ENCODE results near the gene ITLN1.

The ITLN1 gene

DNA sequence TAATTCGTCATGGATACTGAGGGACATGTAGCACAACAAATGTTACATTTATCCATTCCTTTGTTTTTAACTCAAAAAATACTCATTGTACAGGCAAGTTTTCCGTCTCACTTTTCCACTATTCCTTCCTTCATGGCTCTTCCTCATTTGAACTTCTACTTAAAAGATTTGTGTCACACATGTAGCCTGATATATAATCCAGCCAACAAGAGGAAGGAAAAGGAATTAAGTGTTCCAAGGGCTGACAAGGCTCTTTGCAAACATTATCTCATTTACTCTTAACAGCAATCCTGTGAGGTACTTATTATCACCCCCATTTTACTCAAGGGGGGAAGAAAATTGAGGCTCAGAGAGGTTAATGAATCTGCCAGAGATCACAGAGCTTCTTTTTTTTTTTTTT, 45.2 kb downstream of the ITLN1 start:
- Histone ChIP-seq H3K4me3 (no peak overlapping the region), H3K9ac (ENCODE audit: insufficient read length) (no peak overlapping the region), H3K36me3 (ENCODE audit: insufficient read depth, low read length) (no peaks in the 10 kb centered on the region), H3K9me3 (ENCODE audit: low read depth, low read length) (no peaks in the 10 kb centered on the region), H3K27ac (no peak overlapping the region)
- no peak for DNase-seq (ENCODE audit: low read depth, low spot score)
- TF ChIP-seq EZH2 (IDR thresholded peaks at IDR 0.05) (no peak), FOXP2 (optimal IDR thresholded peaks at IDR 0.05; ENCODE audit: control extremely low read depth, extremely low read length, insufficient read depth) (no peak), POLR2AphosphoS5 (IDR thresholded peaks at IDR 0.05; ENCODE audit: borderline replicate concordance, low read depth, low read length) (no peak)

DNA sequence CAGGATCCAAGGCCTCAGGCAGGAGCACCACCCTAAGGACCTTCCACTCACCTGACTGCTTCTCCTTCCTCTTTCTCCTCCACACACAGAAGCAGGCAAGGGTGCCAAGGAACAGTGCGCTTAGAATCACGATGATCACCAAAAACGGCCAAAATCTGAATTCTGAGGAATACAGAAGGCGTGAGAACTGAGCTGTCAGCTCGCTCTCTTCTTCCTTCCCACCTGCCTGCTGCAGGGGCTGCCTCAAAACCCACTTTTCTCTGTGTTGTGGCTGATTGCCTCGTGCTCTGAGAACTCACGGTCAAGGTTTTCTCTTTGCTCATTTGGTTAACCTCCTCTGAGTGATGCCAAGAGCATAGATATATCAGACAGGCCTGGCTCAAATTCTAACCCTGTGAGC, 46.1 kb downstream of the ITLN1 start:
- H3K27ac ChIP-seq: no peak overlapping the region
- DNase-seq (ENCODE audit: low read depth, low spot score): no peak
- H3K4me3 ChIP-seq: no peak overlapping the region
- no peak overlapping the region for H3K9ac ChIP-seq (ENCODE audit: insufficient read length)
- TF ChIP-seq EZH2 (IDR thresholded peaks at IDR 0.05): no peak
- TF ChIP-seq FOXP2 (optimal IDR thresholded peaks at IDR 0.05; ENCODE audit: control extremely low read depth, extremely low read length, insufficient read depth): no peak
- no peak for TF ChIP-seq POLR2AphosphoS5 (IDR thresholded peaks at IDR 0.05; ENCODE audit: borderline replicate concordance, low read depth, low read length)
- no peaks in the 10 kb centered on the region for H3K36me3 ChIP-seq (ENCODE audit: insufficient read depth, low read length)
- no peaks in the 10 kb centered on the region for H3K9me3 ChIP-seq (ENCODE audit: low read depth, low read length)

DNA sequence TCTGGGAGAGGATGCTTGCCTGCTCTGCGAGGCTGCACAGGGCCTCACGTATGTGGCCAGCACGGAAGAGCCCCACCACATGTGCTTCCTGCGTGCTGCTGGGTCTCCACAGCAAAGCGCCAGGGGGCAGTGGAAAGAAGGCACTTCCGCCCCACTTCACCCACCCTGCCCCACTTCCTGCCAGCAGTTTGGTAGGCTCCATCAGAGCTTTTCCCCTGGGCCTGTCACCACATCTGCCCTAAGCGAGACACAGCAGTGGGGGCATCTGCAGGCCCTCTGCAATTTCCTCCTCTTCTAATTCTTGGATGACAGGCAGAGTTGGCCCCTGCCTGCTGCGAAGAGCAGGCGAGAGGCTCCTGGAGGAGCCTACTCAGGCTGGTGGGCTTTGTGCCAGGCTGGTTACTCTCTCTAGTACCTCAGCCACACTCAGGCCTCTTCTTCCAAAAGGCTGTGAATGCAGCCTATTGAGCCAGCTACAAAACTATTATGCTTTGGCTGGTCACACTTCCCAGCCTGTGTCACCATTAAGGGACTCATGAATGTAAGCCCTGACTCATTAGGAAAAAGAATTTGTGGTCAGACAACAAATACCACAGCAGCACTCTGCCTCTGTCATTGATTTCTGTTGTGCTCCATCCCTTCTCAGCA, 47.3 kb downstream of the ITLN1 start:
- H3K4me3 ChIP-seq: peak overlapping the region; percentile 39; the same call in 1 of the 2 replicates
- no peaks in the 10 kb centered on the region for H3K9me3 ChIP-seq (ENCODE audit: low read depth, low read length)
- peak; percentile 47 for DNase-seq (ENCODE audit: low read depth, low spot score)
- TF ChIP-seq FOXP2 (optimal IDR thresholded peaks at IDR 0.05; ENCODE audit: control extremely low read depth, extremely low read length, insufficient read depth): peak; percentile 8
- no peak for TF ChIP-seq EZH2 (IDR thresholded peaks at IDR 0.05)
- 0 out of 2 replicates have a peak, but pooled peaks have one; percentile 18 for TF ChIP-seq POLR2AphosphoS5 (IDR thresholded peaks at IDR 0.05; ENCODE audit: borderline replicate concordance, low read depth, low read length)
- no peak overlapping the region for H3K9ac ChIP-seq (ENCODE audit: insufficient read length)
- H3K27ac ChIP-seq: no peak overlapping the region
- H3K36me3 ChIP-seq (ENCODE audit: insufficient read depth, low read length): no peaks in the 10 kb centered on the region

DNA sequence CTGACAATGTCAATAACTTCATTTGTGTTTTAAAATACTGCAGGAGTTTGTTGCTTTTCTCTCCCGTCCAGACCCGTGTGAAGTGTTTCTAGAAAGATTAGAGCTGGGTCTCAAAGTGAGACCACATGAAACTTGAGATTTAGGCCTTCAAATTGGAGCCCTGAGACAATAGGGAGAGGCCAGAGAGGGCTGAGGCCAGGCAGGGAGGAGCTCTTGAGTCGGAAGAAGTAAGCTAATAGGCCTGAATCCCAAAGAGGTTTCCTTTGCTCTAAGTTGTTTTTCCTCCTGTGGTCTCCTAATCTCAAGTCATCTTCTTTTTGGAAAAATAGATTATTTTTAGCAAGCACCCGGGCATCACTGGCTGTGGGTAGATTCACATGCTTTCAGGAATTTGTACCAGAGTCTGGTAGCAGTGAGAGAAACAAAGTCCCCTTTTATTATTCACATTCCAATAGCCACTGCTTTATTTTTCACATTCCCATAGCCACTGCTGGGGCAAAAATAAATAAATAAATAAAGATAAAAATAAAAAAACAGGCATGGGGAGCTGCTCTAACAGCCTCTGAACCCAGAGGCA, 47.9 kb downstream of the ITLN1 start:
- no peak for DNase-seq (ENCODE audit: low read depth, low spot score)
- Histone ChIP-seq H3K36me3 (ENCODE audit: insufficient read depth, low read length) (no peaks in the 10 kb centered on the region), H3K4me3 (no peak overlapping the region), H3K27ac (no peak overlapping the region), H3K9me3 (ENCODE audit: low read depth, low read length) (no peaks in the 10 kb centered on the region), H3K9ac (ENCODE audit: insufficient read length) (no peak overlapping the region)
- TF ChIP-seq FOXP2 (optimal IDR thresholded peaks at IDR 0.05; ENCODE audit: control extremely low read depth, extremely low read length, insufficient read depth) (no peak), EZH2 (IDR thresholded peaks at IDR 0.05) (no peak), POLR2AphosphoS5 (IDR thresholded peaks at IDR 0.05; ENCODE audit: borderline replicate concordance, low read depth, low read length) (no peak)

DNA sequence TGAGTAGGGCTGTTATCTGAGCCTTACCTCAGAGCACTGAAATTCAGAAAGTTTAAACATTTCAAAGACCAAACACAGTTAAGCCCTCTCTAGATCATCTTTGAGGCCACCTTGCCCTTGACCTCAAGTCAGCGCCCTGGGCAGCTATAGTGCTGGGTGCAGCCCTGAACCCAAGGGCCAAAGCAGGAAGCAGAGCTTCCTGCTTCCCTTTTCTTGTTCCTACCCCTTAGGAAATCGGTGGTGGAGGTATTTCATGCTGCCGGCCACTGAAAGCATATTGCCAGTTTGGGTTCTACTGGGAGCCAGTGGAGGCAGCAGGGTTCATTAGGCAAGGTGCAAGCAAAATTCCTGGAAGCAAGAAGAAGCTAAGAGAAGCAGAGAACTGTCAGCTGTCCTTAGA, 48.4 kb downstream of the ITLN1 start:
- Histone ChIP-seq H3K36me3 (ENCODE audit: insufficient read depth, low read length) (no peaks in the 10 kb centered on the region), H3K9ac (ENCODE audit: insufficient read length) (no peak overlapping the region), H3K9me3 (ENCODE audit: low read depth, low read length) (no peaks in the 10 kb centered on the region), H3K27ac (no peak overlapping the region), H3K4me3 (no peak overlapping the region)
- DNase-seq (ENCODE audit: low read depth, low spot score): no peak
- TF ChIP-seq FOXP2 (optimal IDR thresholded peaks at IDR 0.05; ENCODE audit: control extremely low read depth, extremely low read length, insufficient read depth): no peak

DNA sequence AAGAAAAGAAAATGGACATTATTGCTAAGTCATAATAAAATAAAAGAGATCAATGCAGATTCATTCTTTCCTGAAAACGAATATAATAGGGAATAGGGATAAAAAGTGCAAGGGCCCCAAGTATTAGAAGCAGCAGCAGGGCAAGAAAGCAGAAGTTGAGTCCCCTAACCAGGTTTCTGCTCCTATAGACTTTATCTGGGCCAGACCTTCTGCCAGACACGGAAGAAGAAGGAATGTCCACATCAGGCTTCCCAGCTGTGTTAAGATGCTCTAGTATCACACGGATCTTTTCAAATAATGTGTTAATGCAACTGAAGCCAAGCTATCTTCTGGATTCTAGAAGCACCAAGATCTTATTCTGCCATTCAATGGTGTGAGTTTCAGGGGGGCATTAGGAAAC, 49.2 kb downstream of the ITLN1 start:
- Histone ChIP-seq H3K4me3 (no peak overlapping the region), H3K36me3 (ENCODE audit: insufficient read depth, low read length) (no peaks in the 10 kb centered on the region), H3K27ac (no peak overlapping the region), H3K9me3 (ENCODE audit: low read depth, low read length) (no peaks in the 10 kb centered on the region), H3K9ac (ENCODE audit: insufficient read length) (no peak overlapping the region)
- TF ChIP-seq POLR2AphosphoS5 (IDR thresholded peaks at IDR 0.05; ENCODE audit: borderline replicate concordance, low read depth, low read length): no peak
- TF ChIP-seq FOXP2 (optimal IDR thresholded peaks at IDR 0.05; ENCODE audit: control extremely low read depth, extremely low read length, insufficient read depth): no peak
- TF ChIP-seq EZH2 (IDR thresholded peaks at IDR 0.05): no peak
- DNase-seq (ENCODE audit: low read depth, low spot score): no peak

DNA sequence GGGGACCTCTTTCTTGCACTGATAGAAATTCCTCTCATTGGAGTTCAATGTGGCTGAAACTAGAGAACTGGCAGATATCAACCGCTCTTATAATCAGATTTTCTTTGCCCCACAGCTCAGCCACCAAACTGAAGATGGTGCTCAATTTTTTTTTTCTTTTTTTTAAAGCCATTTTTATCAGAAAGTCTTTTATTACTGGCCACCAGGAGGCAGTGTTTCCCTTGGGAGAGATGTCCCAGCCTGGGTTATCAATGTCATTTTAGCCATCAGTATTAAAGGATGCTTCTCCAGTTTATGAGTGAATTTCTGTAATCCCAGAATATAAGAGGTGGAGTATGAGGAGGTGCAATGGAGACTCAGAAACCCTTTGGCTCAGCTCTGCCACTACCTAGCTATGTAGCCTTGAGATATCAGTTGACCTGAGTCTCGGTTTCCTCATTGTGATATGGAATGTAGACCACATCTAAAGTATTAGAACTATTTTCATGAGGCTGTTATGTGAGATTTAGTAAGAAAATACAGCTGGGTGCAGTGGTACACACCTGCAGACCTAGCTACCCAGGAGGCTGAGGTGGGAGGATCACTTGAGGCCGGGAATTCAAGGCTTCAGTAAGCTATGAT, 49.9 kb downstream of the ITLN1 start:
- Histone ChIP-seq H3K27ac (no peak overlapping the region), H3K9me3 (ENCODE audit: low read depth, low read length) (no peaks in the 10 kb centered on the region), H3K36me3 (ENCODE audit: insufficient read depth, low read length) (no peaks in the 10 kb centered on the region), H3K4me3 (no peak overlapping the region), H3K9ac (ENCODE audit: insufficient read length) (no peak overlapping the region)
- DNase-seq (ENCODE audit: low read depth, low spot score): peak; percentile 6
- TF ChIP-seq POLR2AphosphoS5 (IDR thresholded peaks at IDR 0.05; ENCODE audit: borderline replicate concordance, low read depth, low read length): no peak
- TF ChIP-seq FOXP2 (optimal IDR thresholded peaks at IDR 0.05; ENCODE audit: control extremely low read depth, extremely low read length, insufficient read depth): no peak
- no peak for TF ChIP-seq EZH2 (IDR thresholded peaks at IDR 0.05)

DNA sequence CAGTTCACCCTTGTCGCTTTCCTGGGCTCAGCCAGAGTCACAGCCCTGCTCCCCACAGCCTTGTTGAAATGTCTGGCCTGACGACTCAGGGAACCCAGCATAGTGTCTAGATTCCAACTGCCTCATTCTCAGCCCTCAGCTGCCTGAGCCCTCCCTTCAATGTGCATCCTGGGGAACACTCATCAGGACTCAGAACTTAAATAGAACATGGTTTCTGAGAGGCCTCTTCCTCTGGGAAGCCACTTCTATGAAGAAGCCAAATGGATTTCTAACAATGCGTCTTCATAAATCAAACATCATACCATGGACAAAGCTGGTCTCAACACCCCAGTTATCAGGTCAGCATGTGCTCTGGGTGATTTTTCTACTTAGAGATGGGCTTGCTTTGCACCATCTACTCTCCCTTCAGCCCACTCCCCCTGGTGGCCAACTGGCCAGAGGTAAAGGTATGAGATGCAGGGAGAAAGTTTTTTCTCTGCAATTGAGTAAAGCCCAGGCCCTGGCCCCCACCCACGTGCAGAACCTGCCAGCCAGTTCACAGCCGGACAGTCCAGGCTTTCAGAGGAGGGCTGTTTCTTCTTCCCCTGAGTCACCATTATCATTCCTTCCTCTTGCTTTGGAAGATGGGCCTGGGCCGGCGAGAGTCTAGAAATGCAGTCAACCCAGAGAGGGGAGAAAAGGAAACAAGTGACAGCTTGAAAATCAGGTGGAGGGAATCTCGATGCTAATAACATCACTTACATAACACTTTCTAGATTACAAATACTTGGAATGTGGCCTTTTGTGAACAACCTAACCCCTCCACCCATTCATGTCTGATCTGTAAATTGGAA, 54.4 kb downstream of the ITLN1 start:
- no peak for DNase-seq (ENCODE audit: low read depth, low spot score)
- Histone ChIP-seq H3K9ac (ENCODE audit: insufficient read length) (no peak overlapping the region), H3K36me3 (ENCODE audit: insufficient read depth, low read length) (no peaks in the 10 kb centered on the region), H3K9me3 (ENCODE audit: low read depth, low read length) (no peaks in the 10 kb centered on the region), H3K27ac (no peak overlapping the region), H3K4me3 (no peak overlapping the region)
- no peak for TF ChIP-seq POLR2AphosphoS5 (IDR thresholded peaks at IDR 0.05; ENCODE audit: borderline replicate concordance, low read depth, low read length)
- no peak for TF ChIP-seq FOXP2 (optimal IDR thresholded peaks at IDR 0.05; ENCODE audit: control extremely low read depth, extremely low read length, insufficient read depth)
- no peak for TF ChIP-seq EZH2 (IDR thresholded peaks at IDR 0.05)
